NB4 (cell line): Measurements from ENCODE around the gene MPPE1.
"Not testable (repeated sequence)": the region's sequence is repeated elsewhere in the genome, so short reads cannot be mapped to it uniquely, and the experiment has no call there.

Experiments
- DNase-seq: peaks from one replicate; pipeline ENCODE4 v3.0.0; 2010; ENCODE audit warnings: low read depth
- H3K4me3 ChIP-seq: one replicate; pipeline ENCODE4 v1.5.1; 2011; ENCODE audit warnings: mild to moderate bottlenecking, low read depth, low read length, moderate library complexity
- MYC ChIP-seq: IDR thresholded peaks from 2 replicates; pipeline ENCODE4 v1.6.1; 2011; ENCODE audit warnings: low read depth, low read length
- POLR2A ChIP-seq: IDR thresholded peaks from 2 replicates; pipeline ENCODE4 v1.6.1; 2011; ENCODE audit warnings: mild to moderate bottlenecking; ENCODE audit not compliant: insufficient read length; ENCODE audit errors: extremely low read depth
- TF ChIP-seq, protein P1 (sequence below): IDR thresholded peaks from 2 replicates; pipeline ENCODE4 v1.6.1; 2011; ENCODE audit warnings: low read depth, low read length
- TF ChIP-seq, protein P2 (sequence below): IDR thresholded peaks from one replicate; pipeline ENCODE4 v1.5.1; 2012; ENCODE audit warnings: low read depth, low read length

Gene MPPE1

DNA sequence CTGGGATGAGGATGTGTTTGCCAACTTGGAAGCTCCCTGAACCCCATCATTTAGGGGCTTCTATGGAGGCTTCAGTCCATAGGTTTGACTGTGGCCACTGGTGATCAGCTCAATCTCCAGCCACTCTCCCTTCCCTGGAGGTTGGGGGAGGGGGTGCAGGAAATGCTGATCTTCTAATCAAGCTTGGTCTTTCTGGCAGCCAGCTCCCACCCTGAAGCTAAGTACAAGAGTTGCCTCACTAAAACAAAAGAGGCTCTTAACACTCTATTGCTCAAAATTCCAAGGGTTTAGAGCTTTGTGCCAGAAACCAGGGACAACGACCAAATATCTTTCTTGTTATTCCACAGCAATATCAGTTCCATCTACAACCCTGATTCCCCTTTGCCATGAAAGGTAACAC is 19.4 kb upstream of the MPPE1 start:
- TF ChIP-seq POLR2A (no peak), MYC (no peak)
- TF ChIP-seq, protein P1, sequence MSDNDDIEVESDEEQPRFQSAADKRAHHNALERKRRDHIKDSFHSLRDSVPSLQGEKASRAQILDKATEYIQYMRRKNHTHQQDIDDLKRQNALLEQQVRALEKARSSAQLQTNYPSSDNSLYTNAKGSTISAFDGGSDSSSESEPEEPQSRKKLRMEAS, result no peak
- TF ChIP-seq, protein P2, sequence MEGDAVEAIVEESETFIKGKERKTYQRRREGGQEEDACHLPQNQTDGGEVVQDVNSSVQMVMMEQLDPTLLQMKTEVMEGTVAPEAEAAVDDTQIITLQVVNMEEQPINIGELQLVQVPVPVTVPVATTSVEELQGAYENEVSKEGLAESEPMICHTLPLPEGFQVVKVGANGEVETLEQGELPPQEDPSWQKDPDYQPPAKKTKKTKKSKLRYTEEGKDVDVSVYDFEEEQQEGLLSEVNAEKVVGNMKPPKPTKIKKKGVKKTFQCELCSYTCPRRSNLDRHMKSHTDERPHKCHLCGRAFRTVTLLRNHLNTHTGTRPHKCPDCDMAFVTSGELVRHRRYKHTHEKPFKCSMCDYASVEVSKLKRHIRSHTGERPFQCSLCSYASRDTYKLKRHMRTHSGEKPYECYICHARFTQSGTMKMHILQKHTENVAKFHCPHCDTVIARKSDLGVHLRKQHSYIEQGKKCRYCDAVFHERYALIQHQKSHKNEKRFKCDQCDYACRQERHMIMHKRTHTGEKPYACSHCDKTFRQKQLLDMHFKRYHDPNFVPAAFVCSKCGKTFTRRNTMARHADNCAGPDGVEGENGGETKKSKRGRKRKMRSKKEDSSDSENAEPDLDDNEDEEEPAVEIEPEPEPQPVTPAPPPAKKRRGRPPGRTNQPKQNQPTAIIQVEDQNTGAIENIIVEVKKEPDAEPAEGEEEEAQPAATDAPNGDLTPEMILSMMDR, result no peak
- DNase-seq, result no peak
- H3K4me3 ChIP-seq, result no peak overlapping the region

DNA sequence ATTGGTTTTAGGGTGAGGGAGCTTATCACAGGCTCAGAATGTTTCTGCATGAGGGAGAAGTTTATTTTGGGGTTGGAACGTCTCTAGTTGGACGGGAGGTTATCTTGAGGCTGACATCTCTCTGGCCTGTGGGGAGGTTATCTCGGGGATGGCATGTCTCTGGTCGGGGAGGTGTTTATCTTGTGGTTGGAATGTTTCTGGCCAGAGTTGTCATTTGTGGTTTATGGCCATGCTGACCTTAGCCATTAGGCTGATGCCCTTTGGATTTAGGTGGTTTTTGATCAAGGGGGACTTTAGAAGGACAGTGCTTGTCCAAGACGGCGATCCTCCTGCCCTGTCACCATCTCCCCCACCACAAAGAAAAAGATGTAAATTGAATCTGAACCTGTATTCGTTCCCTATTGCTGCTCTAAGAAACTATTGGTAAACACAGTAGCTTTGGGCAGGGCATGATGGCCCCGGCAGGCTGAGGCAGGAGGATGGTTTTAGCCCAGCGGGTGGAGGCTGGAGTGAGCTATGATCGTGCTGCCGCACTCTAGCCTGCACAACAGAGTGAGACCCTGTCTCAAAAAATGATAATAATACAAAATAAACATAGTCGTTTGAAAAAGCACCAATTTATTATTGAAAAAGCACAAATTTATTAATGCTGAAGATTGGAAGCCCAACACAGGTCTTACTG is 17.8 kb upstream of the MPPE1 start:
- H3K4me3 ChIP-seq, result no peak overlapping the region
- DNase-seq, result no peak
- TF ChIP-seq, protein P2, result no peak
- TF ChIP-seq POLR2A (no peak), MYC (no peak)
- TF ChIP-seq, protein P1, result no peak

DNA sequence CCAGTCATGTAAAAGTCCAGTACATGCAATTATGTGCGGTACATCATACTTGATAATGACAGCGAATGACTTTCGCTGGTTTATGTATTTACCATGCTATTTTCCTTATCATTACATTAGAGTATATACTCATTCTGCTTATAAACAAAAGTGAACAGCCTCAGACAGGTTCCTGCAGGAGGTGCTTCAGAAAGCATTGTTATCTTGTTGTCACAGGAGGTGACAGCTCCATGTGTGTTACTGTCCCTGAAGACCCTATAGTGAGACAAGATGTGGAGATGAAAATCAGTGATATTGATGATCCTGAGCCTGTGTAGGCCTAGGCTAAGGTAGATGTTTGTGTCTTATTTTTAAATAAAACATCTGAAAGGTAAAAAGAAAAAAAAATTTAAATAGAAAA is 15.3 kb upstream of the MPPE1 start:
- TF ChIP-seq, protein P2, result no peak
- TF ChIP-seq POLR2A (no peak), MYC (no peak)
- TF ChIP-seq, protein P1, result no peak
- no peak for DNase-seq
- no peak overlapping the region for H3K4me3 ChIP-seq

DNA sequence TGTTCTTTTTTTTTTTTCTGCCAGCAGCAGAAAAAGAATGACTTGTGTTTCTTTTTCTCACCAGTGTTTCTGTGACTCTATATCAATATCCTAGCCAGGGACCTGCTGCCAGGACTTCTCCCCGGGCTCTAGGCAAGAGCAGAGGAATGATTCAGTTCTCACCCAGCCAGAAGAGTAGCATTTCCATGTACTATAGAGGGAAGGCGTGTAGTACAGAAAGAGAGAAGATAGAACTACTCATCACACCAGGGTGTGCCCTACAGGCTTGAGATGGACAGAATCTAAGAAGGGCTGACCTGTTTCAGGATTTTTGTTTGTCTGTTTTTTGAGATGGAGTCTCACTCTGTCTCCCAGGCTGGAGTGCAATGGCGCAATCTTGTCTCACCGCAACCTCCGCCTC is 11.4 kb upstream of the MPPE1 start:
- H3K4me3 ChIP-seq, DNase-seq: not testable (repeated sequence)

DNA sequence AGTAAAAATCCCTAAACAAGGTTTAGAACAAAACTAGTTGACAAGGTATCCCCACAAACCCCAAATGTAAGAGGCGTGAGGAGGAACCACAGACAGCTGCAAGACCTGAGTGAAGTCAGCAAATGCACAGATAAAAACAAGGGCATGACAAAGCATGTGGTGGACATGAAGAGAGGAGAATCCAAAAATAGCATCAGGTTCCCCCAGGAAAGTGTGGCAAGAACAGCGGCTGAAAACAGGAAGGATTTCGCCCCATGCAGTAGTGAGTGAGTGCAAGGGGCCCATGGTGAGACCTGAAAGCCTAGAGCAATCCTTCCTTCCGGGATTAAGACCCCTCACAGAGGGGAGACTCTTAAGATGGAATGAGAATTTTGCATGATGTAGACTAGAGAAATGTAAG is 8.8 kb upstream of the MPPE1 start:
- not testable (repeated sequence) for H3K4me3 ChIP-seq
- DNase-seq, result peak; percentile 84

DNA sequence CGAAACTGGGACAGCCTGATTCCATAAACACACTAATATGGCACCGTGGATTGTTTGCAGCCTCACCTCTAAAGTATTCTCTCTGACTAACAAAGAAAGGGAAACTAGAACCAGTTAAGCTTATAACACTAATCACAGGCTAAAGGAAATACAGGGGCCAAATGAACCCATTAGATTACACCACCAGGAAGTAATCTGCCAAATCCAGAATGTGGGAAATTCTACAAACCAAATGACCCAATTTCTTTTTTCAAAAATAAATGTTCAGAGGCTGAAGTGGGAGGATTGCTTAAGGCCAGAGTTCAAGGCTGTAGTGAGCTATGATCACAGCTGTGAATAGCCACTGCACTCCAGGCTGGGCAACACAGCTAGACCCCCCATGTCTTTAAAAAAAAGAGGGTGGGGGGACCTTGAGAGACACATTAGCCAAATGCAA is 1.5 kb upstream of the MPPE1 start:
- TF ChIP-seq, protein P1, result no peak
- TF ChIP-seq, protein P2, result no peak
- no peak for TF ChIP-seq POLR2A
- no peak for TF ChIP-seq MYC
- peak; percentile 27 for DNase-seq
- H3K4me3 ChIP-seq, result no peak overlapping the region

DNA sequence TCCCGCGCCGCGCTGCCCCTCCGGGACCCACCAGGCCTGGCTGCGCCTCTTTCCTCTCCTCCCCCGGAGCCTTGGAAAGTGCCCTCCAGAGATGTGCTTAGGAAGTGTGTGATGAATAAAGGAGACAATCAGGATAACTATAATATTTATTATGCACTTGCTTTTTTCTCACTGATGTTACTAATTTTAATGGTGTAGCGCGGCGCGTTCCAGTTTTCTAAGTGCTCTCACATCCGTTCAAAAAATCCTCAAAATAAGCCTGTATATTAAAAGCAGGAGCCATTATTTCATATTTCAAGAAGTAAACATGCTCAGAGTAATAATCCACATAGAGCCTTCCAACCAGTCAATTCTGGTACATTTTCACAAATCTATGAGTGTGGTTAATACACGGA is 941 bp upstream of the MPPE1 start:
- TF ChIP-seq, protein P2, result no peak
- TF ChIP-seq, protein P1, result no peak
- no peak for TF ChIP-seq POLR2A
- no peak for DNase-seq
- H3K4me3 ChIP-seq, result peak overlapping the region; percentile 57
